HCT116 (cell line): ENCODE measurements around the gene THBS1. TPM values are rescaled to one million over a fixed set of nuclear protein-coding genes. Genes with fewer than 3 reads are reported as not detected.

Experiments
- ATAC-seq: fragments of 200-7000 bp; cut with Tn5 transposase; 2 replicates; pipeline ENCODE4 v1.9.1; 2020; ENCODE audit warnings: mild to moderate bottlenecking, moderate library complexity
- BruUV-seq: library from RNA; stranded (reverse); fragments of 400-500 nt; replicated peaks from 2 replicates; lab custom pipeline; 2021; lab: Mats Ljungman, UMichigan
- CTCF ChIA-PET: fragments of 300-600 bp; sonication (Branson Sonifier 250); formaldehyde crosslinking; loops from one replicate; lab custom pipeline; 2021; ENCODE audit warnings: antibody characterized with exemption; lab: Charles Lee
- POLR2A ChIA-PET: fragments of 300-600, 350-600 bp; sonication (Branson Sonifier 250); formaldehyde crosslinking; loops from one replicate; lab custom pipeline; 2021; ENCODE audit warnings: antibody characterized with exemption; lab: Charles Lee
- RAD21 ChIA-PET, 2 experiments: fragments of 300-600 bp; sonication (Branson Sonifier 250); formaldehyde crosslinking; loops; one replicate each; lab custom pipeline; 2023; ENCODE audit warnings: low total read pairs in 2 of 2; ENCODE audit not compliant: uncharacterized antibody in 2 of 2, unreplicated experiment in 2 of 2, low non-redundant PET in 1 of 2; lab: Charles Lee
- DNase-seq: peaks from one replicate; pipeline ENCODE4 v3.0.0-alpha.2; 2010; ENCODE audit warnings: low read depth, low spot score
- H2AFZ ChIP-seq: fragments of 200-600 bp; shearing (Covaris generic), sonication (generic); 2 replicates; pipeline ENCODE4 v1.6.1; 2017; ENCODE audit warnings: low read depth, mixed run types, mixed read lengths, antibody characterized with exemption, low read length; ENCODE audit not compliant: poor library complexity, severe bottlenecking
- H3K27ac ChIP-seq: 2 replicates; pipeline ENCODE4 v1.5.1; 2012; ENCODE audit warnings: low read depth, low read length
- H3K27me3 ChIP-seq: fragments of 200-600 bp; sonication (generic); 2 replicates; pipeline ENCODE4 v1.6.1; 2016; ENCODE audit warnings: mixed run types, low read length, mixed read lengths; ENCODE audit not compliant: insufficient read depth
- H3K36me3 ChIP-seq, 2 experiments: fragments of 200-500 bp in 1 of 2; fragments of 200-600 bp in 1 of 2; sonication (Bioruptor generic) in 1 of 2; sonication (generic) in 1 of 2; 2 replicates each; pipeline versions ENCODE4 v1.5.1 to v1.6.1; 2014 to 2016; ENCODE audit warnings: low read length in 2 of 2, inconsistent platforms in 1 of 2, mixed read lengths in 1 of 2, mixed run types in 1 of 2; ENCODE audit not compliant: insufficient read depth in 2 of 2, control insufficient read depth in 1 of 2
- H3K4me1 ChIP-seq, 2 experiments: fragments of 200-600 bp in 1 of 2; sonication (generic) in 1 of 2; 2 replicates each; pipeline versions ENCODE4 v1.5.1 to v1.6.1; 2012 to 2017; ENCODE audit warnings: low read length in 2 of 2, inconsistent platforms in 1 of 2, mild to moderate bottlenecking in 1 of 2, mixed read lengths in 1 of 2, mixed run types in 1 of 2, moderate library complexity in 1 of 2; ENCODE audit not compliant: insufficient read depth in 2 of 2, control insufficient read depth in 1 of 2
- H3K4me2 ChIP-seq: fragments of 200-600 bp; sonication (generic); 2 replicates; pipeline ENCODE4 v1.6.1; 2017; ENCODE audit warnings: mixed run types, low read length, mixed read lengths
- H3K4me3 ChIP-seq, 2 experiments: fragments of 200-600 bp in 1 of 2; sonication (generic) in 1 of 2; replicated peaks in 1 of 2; 2 replicates each; pipeline ENCODE4 v1.5.1; 2011 to 2016; ENCODE audit warnings: low read length in 2 of 2, control low read depth in 1 of 2, low read depth in 1 of 2, mild to moderate bottlenecking in 1 of 2, mixed read lengths in 1 of 2, mixed run types in 1 of 2
- H3K79me2 ChIP-seq: fragments of 200-600 bp; sonication (generic); 2 replicates; pipeline ENCODE4 v1.6.1; 2017; ENCODE audit warnings: mild to moderate bottlenecking, mixed run types, low read length, moderate library complexity, mixed read lengths; ENCODE audit not compliant: insufficient read depth
- H3K9ac ChIP-seq: fragments of 200-600 bp; sonication (generic); 2 replicates; pipeline ENCODE4 v1.6.1; 2016; ENCODE audit warnings: low read length, mixed read lengths
- H3K9me2 ChIP-seq: fragments of 200-600 bp; sonication (generic), shearing (Covaris generic); 2 replicates; pipeline ENCODE4 v1.6.1; 2017; ENCODE audit warnings: mixed run types, mild to moderate bottlenecking, moderate library complexity; ENCODE audit not compliant: insufficient read depth
- H3K9me3 ChIP-seq, 2 experiments: fragments of 200-500 bp in 1 of 2; fragments of 200-600 bp in 1 of 2; sonication (Bioruptor generic) in 1 of 2; sonication (generic) in 1 of 2; 2 replicates each; pipeline ENCODE4 v1.6.1; 2014 to 2017; ENCODE audit warnings: low read length in 2 of 2, mixed read lengths in 2 of 2, inconsistent platforms in 1 of 2, low read depth in 1 of 2, mild to moderate bottlenecking in 1 of 2, mixed run types in 1 of 2, moderate library complexity in 1 of 2; ENCODE audit not compliant: control insufficient read depth in 1 of 2, insufficient read depth in 1 of 2
- H4K20me1 ChIP-seq: fragments of 200-600 bp; sonication (generic), shearing (Covaris generic); 2 replicates; pipeline ENCODE4 v1.6.1; 2017; ENCODE audit warnings: mixed run types, mild to moderate bottlenecking, moderate library complexity; ENCODE audit not compliant: insufficient read depth
- CBX3 ChIP-seq: IDR thresholded peaks from 2 replicates; pipeline ENCODE4 v1.6.1; 2012; ENCODE audit warnings: low read depth
- CEBPB ChIP-seq: IDR thresholded peaks from 2 replicates; pipeline ENCODE4 v1.6.1; 2012; ENCODE audit warnings: low read depth
- CTCF ChIP-seq, 3 experiments: fragments of 200-600 bp in 1 of 3; sonication (generic) in 1 of 3; IDR thresholded peaks in 2 of 3; conservative IDR thresholded peaks in 1 of 3; 2 replicates each; pipeline ENCODE4 v1.5.1; 2012 to 2017; ENCODE audit warnings: low read depth in 2 of 3, low read length in 2 of 3, antibody characterized with exemption in 1 of 3, borderline replicate concordance in 1 of 3, control low read depth in 1 of 3, mild to moderate bottlenecking in 1 of 3, mixed read lengths in 1 of 3, mixed run types in 1 of 3, moderate library complexity in 1 of 3; ENCODE audit not compliant: insufficient read depth in 1 of 3
- EGR1 ChIP-seq: IDR thresholded peaks from 2 replicates; pipeline ENCODE4 v1.6.1; 2012; ENCODE audit warnings: low read depth
- EZH2 ChIP-seq: fragments of 200-600 bp; sonication (generic); IDR thresholded peaks from 2 replicates; pipeline ENCODE4 v1.6.1; 2017; ENCODE audit warnings: antibody characterized with exemption, mixed run types
- EZH2phosphoT487 ChIP-seq: fragments of 200-600 bp; IDR thresholded peaks from 2 replicates; pipeline ENCODE4 v1.6.1; 2018; ENCODE audit warnings: antibody characterized with exemption, borderline replicate concordance
- FOSL1 ChIP-seq: IDR thresholded peaks from 2 replicates; pipeline ENCODE4 v1.6.1; 2012; ENCODE audit warnings: low read depth
- JUND ChIP-seq: IDR thresholded peaks from 2 replicates; pipeline ENCODE4 v1.6.1; 2012
- POLR2A ChIP-seq: IDR thresholded peaks from 2 replicates; pipeline ENCODE4 v1.7.0; 2011; ENCODE audit warnings: borderline replicate concordance; ENCODE audit not compliant: insufficient read depth, insufficient read length; ENCODE audit errors: extremely low read depth
- YY1 ChIP-seq: IDR thresholded peaks from 2 replicates; pipeline ENCODE4 v1.6.1; 2011; ENCODE audit warnings: low read length, low read depth, moderate library complexity, mild to moderate bottlenecking; ENCODE audit not compliant: insufficient replicate concordance; ENCODE audit errors: extremely low read depth
- ZBTB33 ChIP-seq: IDR thresholded peaks from 2 replicates; pipeline ENCODE4 v1.6.1; 2011; ENCODE audit warnings: mild to moderate bottlenecking, low read length, moderate library complexity; ENCODE audit not compliant: insufficient replicate concordance; ENCODE audit errors: extremely low read depth
- intact Hi-C: fragments of 100-400 bp; cut with micrococcal nuclease; formaldehyde crosslinking; loops from 2 replicates; pipeline ENCODE4 v1.10.0; 2022
- total RNA-seq: library from RNA; stranded (reverse); gene quantifications from one replicate; pipeline ENCODE4 v1.2.1, GENCODE V29; 2021; ENCODE audit not compliant: unreplicated experiment

THBS1 gene
- total RNA-seq, 1 experiment from 2014 or later = 6.3 TPM

- no peak overlapping the region for H3K4me3 ChIP-seq
- H3K27me3 ChIP-seq = no peaks in the 10 kb centered on the region
- H3K4me1 ChIP-seq = no peaks in the 10 kb centered on the region
- H3K27ac ChIP-seq = no peak overlapping the region
- ChIA-PET CTCF (no interaction called here), RAD21 (no interaction called here), POLR2A (no interaction called here)
- no peaks in the 10 kb centered on the region for H3K36me3 ChIP-seq
- H3K9me3 ChIP-seq = no peaks in the 10 kb centered on the region; a peak in 1 of 4 replicates
- no peaks in the 10 kb centered on the region for H3K79me2 ChIP-seq
- no peaks in the 10 kb centered on the region for H4K20me1 ChIP-seq
- H2AFZ ChIP-seq = no peak overlapping the region
- no peak overlapping the region for H3K9ac ChIP-seq
- intact Hi-C loops = no loop called here
- H3K9me2 ChIP-seq = no peaks in the 10 kb centered on the region; the same call in 1 of the 2 replicates
- no TSS peak for BruUV-seq
- no peak overlapping the region for H3K4me2 ChIP-seq
- TF ChIP-seq CTCF (IDR thresholded peaks at IDR 0.05 in 2 of 3, conservative IDR thresholded peaks at IDR 0.05 in 1 of 3; ENCODE audit: borderline replicate concordance in 1 of 3, insufficient read depth in 1 of 3, low read depth in 2 of 3, low read length in 2 of 3) (no peak), JUND (no peak), CEBPB (no peak), EZH2phosphoT487 (no peak), YY1 (no peak), EGR1 (no peak), POLR2A (no peak), FOSL1 (no peak), EZH2 (no peak), ZBTB33 (no peak), CBX3 (no peak)
- DNase-seq (no peak), ATAC-seq (no peak)
These were observed 27.6 kb downstream of the THBS1 start for GRCh38 chr15:39608185-39609139.
